HG03280 (cell line): Measurements from ENCODE around the gene PTPN20.

Source experiments
- ATAC-seq: cut with Tn5 transposase; IDR thresholded peaks from one replicate; pipeline ENCODE4 v1.9.1; 2021; ENCODE audit warnings: mild to moderate bottlenecking, moderate library complexity; ENCODE audit not compliant: unreplicated experiment

The PTPN20 gene

DNA sequence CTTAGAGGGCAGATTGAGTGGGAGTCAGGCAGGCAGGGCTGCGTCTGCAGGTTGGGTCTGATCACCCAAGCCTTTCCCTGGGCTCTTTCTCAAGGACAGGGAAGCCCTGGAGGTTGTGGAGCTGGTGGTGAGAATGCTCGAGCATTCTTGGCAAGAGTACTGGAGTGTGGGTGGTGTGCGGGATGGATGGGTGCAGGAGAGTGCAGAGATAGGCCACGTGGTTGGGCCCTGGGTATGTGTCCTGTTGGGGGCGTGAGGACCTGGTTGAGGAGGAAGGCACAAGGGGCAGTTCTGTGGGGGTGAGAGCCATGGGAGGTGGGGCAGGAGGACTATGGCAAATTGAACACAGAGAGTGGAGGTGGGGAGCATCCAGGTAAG is 135.9 kb downstream of the PTPN20 start:
- no peak for ATAC-seq

- no peak for ATAC-seq
Measured at GRCh38 chr10:47047577-47048525, 136.6 kb downstream of the PTPN20 start.

DNA sequence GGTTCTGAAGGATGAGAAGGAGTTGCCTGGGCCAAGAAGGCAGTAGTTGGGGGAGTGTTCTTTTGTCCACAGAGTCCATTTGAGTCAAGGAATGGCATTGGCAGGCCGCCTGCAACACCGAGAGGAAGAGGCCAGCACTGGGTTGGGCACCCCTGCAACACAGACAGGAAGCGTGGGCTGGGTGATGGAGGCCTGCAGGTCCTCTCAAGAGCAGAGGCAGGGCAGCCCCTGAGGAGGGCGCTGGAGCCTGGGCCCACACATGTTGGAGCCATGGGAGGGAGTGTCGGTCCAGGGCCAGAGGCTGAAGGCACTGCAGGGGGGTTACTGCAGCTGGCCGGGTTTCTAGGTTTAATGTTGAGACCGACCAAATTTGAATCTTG is 137.3 kb downstream of the PTPN20 start:
- ATAC-seq: no peak

DNA sequence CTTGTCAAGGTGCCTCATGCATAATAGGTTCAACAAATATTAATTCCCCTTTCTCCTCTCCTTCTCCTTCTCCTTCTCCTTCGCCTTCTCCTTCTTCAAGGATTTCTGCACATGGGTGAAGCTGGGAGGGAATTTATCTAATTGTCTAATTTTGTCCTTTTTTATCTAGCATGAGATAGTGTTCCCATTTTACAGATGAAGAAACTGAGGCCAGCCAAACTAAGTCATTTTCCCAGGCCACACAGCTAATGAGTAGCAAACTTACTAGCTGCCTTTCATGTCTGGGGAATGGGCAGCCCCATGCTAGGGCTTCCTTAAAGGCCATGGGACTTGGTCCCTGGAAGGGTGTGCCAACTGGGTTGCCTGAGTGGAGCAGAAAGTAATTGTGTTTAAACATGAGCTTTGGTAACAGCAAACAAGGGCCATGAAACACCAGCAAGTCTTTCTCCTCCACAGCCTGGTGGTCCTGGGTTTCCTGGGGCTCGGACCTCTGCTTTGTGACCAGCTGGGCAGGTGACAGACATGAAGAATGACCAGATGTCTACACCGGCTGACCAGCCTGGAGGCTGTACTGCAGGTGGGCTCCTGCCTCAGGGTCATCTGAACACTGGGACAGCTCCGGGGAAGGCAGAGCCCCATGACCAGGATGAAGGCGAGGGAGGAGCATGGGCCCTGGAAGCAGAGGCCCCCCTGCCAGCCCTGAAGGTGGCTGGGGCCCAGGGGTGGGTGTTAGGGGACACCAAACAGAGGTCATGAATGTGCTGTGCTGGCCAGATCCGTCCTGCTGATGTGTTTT is 138.0 kb downstream of the PTPN20 start:
- ATAC-seq: no peak

DNA sequence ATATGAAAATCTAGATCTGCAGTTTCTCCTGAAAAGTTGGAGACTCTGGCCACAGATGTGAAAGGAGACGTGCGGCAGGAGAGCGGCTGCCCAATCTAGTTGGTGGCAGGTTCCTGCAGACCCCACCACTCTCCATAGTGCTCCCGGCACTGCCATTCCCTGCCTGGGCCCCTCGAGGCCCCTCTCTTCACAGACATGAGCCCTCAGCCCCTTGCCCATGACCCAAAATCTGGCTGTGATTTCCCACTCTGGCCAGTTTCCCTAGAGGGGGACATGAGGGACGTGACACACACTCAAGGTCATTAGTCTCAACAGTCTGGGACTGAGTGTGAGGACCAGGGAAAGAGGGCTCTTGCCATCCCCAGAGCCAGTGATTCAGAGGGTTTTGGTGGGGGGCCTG is 138.7 kb downstream of the PTPN20 start:
- ATAC-seq: no peak

GRCh38 chr10:47050618-47051455 is 139.6 kb downstream of the PTPN20 start:
- no peak for ATAC-seq

- ATAC-seq: no peak
Measured at GRCh38 chr10:47051741-47052238, 140.6 kb downstream of the PTPN20 start.
